Stomach (tissue), 9 donors: ENCODE data around the gene MYL9. TPM values are rescaled to one million over a fixed set of nuclear protein-coding genes. Genes with fewer than 3 reads are reported as not detected.
"Not testable (repeated sequence)": the region's sequence is repeated elsewhere in the genome, so short reads cannot be mapped to it uniquely, and the experiment has no call there.

Experiments used
- DNase-seq, 2 donors: peaks; one replicate each; pipeline versions ENCODE4 v3.0.0 to v3.0.0-alpha.2; 2013 to 2019
- H3K27ac ChIP-seq, 5 donors: fragments of 200-600 bp in 4 of 5; sonication (generic) in 4 of 5; one replicate each; pipeline ENCODE4 v1.5.1; 2013 to 2019; ENCODE audit warnings: mild to moderate bottlenecking in 1 of 5, moderate library complexity in 1 of 5
- H3K27me3 ChIP-seq, 3 donors: fragments of 200-600 bp; sonication (generic); one replicate each; pipeline ENCODE4 v1.5.1; 2017 to 2019; ENCODE audit warnings: mixed run types in 1 of 3
- H3K36me3 ChIP-seq, 4 donors: fragments of 200-600 bp; sonication (generic); 1 replicate in 3 of 4; 2 replicates in 1 of 4; pipeline ENCODE4 v1.5.1; 2016 to 2019
- H3K4me1 ChIP-seq, 4 donors: fragments of 200-600 bp; sonication (generic); one replicate each; pipeline ENCODE4 v1.5.1; 2016 to 2019
- H3K4me3 ChIP-seq, 4 donors: fragments of 200-600 bp; sonication (generic) in 3 of 4; one replicate each; pipeline ENCODE4 v1.5.1; 2016 to 2019; ENCODE audit warnings: mild to moderate bottlenecking in 1 of 4
- H3K9me3 ChIP-seq, 4 donors: fragments of 200-600 bp; sonication (generic); one replicate each; pipeline ENCODE4 v1.5.1; 2016 to 2019
- EP300 ChIP-seq: sonication (generic); formaldehyde crosslinking; IDR thresholded peaks from one replicate; pipeline ENCODE4 v1.6.1; 2017; ENCODE audit warnings: antibody characterized with exemption
- POLR2A ChIP-seq, 4 donors: fragments of 450-650 bp; IDR thresholded peaks; one replicate each; pipeline ENCODE4 v1.6.1; 2016; ENCODE audit warnings: antibody characterized with exemption in 4 of 4, control low read depth in 2 of 4, mild to moderate bottlenecking in 1 of 4, moderate library complexity in 1 of 4
- POLR2AphosphoS5 ChIP-seq, 3 donors: sonication (generic); formaldehyde crosslinking; IDR thresholded peaks; one replicate each; pipeline ENCODE4 v1.6.1; 2016; ENCODE audit warnings: antibody characterized with exemption in 3 of 3
- WGBS, 5 donors: extraction: QIAGEN DNeasy Blood & Tissue Kit in 3 of 5; methylation state at CpG; one replicate each; pipeline versions ENCODE4 v1.1.5 to v1.1.7; 2013 to 2018; 5-methylcytosine and 5-hydroxymethylcytosine counted together
- intact Hi-C: fragments of 100-400 bp; cut with DNase I; formaldehyde crosslinking; loops from one replicate; pipeline ENCODE4 v1.15.1; 2023; ENCODE audit warnings: low total_unique reads
- polyA plus RNA-seq, 3 donors: library from polyadenylated mRNA; stranded (reverse); fragments of 200-250 nt; gene quantifications; one replicate each; pipeline ENCODE4 v1.2.3, GENCODE V29; 2013
- total RNA-seq, 5 donors: library from RNA; depleted of rRNA; stranded (reverse); fragments of >200 nt; gene quantifications; one replicate each; pipeline versions ENCODE4 v1.1.0 to v1.2.3, GENCODE V29; 2014 to 2016
- TF ChIP-seq, protein P1 (sequence below), 7 experiments: fragments of 450-650 bp in 4 of 7; fragments of 200-600 bp in 3 of 7; sonication (generic) in 3 of 7; IDR thresholded peaks; one replicate each; pipeline ENCODE4 v1.5.1; 2016 to 2019; ENCODE audit warnings: antibody characterized with exemption in 7 of 7, control low read depth in 2 of 7, mild to moderate bottlenecking in 1 of 7
- donor health status: healthy with polysubstance abuse.
- donor health status: Bipolar disorder and iron deficiency.
- donor health status: healthy.

Gene MYL9
- total and polyA plus RNA-seq, 8 donors, result 33.0 to 941 (median 223) TPM

DNA sequence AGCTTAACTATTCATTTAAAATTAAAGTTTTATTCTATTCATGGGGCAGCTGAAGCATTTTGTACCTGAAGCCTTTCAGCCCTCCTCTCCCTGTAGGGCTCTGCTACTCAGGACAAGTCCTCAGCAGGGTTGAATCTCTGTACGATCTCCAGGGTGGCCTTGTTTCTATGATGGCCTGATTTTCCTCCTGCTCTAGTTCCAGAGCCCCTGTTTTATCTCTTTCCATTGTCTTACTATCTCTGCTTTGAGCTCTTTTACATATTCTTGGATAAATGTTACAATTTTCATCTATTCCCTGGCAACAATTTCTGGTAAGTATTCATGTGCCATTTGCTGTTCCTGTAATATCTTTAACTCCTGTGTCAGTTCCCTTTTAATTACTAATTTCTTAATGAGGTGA lies 19.8 kb upstream of the MYL9 start:
- Histone ChIP-seq H3K4me3 (no peak overlapping the region), H3K27ac (peak overlapping the region in 1 of 5 donors; percentile 18), H3K27me3 (no peaks in the 10 kb centered on the region), H3K9me3 (no peaks in the 10 kb centered on the region), H3K4me1 (peaks cover 0 to 10% (median 5%) of the 10 kb centered on the region in 4 donors), H3K36me3 (peaks cover 30 to 93% (median 87%) of the 10 kb centered on the region in 4 donors)
- intact Hi-C loops, result no loop called here
- WGBS, 5 donors, result 87 to 100% (median 91%) methylated on average over 1 of the region's 1 CpG
- no peak for TF ChIP-seq POLR2AphosphoS5 (IDR thresholded peaks at IDR 0.05)
- TF ChIP-seq EP300, result no peak
- TF ChIP-seq, protein P1, sequence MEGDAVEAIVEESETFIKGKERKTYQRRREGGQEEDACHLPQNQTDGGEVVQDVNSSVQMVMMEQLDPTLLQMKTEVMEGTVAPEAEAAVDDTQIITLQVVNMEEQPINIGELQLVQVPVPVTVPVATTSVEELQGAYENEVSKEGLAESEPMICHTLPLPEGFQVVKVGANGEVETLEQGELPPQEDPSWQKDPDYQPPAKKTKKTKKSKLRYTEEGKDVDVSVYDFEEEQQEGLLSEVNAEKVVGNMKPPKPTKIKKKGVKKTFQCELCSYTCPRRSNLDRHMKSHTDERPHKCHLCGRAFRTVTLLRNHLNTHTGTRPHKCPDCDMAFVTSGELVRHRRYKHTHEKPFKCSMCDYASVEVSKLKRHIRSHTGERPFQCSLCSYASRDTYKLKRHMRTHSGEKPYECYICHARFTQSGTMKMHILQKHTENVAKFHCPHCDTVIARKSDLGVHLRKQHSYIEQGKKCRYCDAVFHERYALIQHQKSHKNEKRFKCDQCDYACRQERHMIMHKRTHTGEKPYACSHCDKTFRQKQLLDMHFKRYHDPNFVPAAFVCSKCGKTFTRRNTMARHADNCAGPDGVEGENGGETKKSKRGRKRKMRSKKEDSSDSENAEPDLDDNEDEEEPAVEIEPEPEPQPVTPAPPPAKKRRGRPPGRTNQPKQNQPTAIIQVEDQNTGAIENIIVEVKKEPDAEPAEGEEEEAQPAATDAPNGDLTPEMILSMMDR (IDR thresholded peaks at IDR 0.05), result no peak
- TF ChIP-seq POLR2A (IDR thresholded peaks at IDR 0.05), result no peak
- DNase-seq, result no peak

DNA sequence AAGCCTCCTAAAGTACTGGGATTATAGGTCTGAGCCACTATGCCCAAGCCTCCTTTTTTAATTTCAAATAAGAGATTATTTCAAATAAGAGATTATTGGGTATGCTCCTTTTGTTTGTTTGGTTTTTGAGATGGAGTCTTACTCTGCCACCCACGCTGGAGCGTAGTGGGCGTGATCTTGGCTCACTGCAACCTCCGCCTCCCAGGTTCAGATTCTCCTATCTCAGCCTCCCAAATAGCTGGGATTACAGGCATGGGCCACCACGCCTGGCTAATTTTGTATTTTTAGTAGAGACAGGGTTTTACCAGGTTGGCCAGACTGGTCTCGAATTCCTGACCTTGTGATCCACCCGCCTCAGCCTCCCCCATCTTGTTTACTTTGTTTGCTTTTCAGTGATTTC lies 18.9 kb upstream of the MYL9 start:
- intact Hi-C loops, H3K27me3 ChIP-seq, H3K4me3 ChIP-seq, H3K27ac ChIP-seq, H3K9me3 ChIP-seq, DNase-seq: not testable (repeated sequence)
- Histone ChIP-seq H3K4me1 (peaks cover 0 to 17% (median 4%) of the 10 kb centered on the region in 4 donors), H3K36me3 (peaks cover 39 to 94% (median 90%) of the 10 kb centered on the region in 4 donors)
- WGBS, 5 donors, result 90 to 97% (median 93%) methylated on average over 7 of the region's 7 CpGs

DNA sequence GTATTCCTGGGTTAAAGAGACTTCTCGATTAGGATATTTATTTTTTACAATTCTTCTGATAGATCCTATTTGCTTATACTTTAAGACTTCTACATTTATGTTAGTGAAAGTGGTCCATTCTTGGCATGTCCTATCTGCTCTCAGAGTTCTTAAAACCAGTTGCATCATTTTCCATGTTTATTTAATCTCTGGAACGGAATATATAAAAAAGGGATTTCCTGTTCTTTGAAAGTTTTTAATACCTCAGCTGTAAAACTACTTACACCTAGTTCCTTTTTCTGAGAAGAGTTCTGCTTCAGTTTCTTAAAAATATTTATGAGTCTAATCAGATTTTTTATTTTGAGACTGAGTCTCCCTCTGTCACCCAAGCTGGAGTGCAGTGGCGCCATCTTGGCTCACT lies 18.0 kb upstream of the MYL9 start:
- intact Hi-C loops, result no loop called here
- no peak overlapping the region for H3K27ac ChIP-seq
- no peak for DNase-seq
- no peak overlapping the region for H3K4me3 ChIP-seq
- TF ChIP-seq POLR2AphosphoS5 (IDR thresholded peaks at IDR 0.05) (no peak), EP300 (no peak), POLR2A (IDR thresholded peaks at IDR 0.05) (no peak)
- TF ChIP-seq, protein P1 (IDR thresholded peaks at IDR 0.05), result no peak
- 70 to 84% (median 79%) methylated on average over 3 of the region's 3 CpGs for WGBS, 5 donors
- H3K4me1 ChIP-seq, result peaks cover 0 to 20% (median 4%) of the 10 kb centered on the region in 4 donors
- H3K36me3 ChIP-seq, result peaks cover 44 to 94% (median 93%) of the 10 kb centered on the region in 4 donors
- no peaks in the 10 kb centered on the region for H3K27me3 ChIP-seq
- no peaks in the 10 kb centered on the region for H3K9me3 ChIP-seq

DNA sequence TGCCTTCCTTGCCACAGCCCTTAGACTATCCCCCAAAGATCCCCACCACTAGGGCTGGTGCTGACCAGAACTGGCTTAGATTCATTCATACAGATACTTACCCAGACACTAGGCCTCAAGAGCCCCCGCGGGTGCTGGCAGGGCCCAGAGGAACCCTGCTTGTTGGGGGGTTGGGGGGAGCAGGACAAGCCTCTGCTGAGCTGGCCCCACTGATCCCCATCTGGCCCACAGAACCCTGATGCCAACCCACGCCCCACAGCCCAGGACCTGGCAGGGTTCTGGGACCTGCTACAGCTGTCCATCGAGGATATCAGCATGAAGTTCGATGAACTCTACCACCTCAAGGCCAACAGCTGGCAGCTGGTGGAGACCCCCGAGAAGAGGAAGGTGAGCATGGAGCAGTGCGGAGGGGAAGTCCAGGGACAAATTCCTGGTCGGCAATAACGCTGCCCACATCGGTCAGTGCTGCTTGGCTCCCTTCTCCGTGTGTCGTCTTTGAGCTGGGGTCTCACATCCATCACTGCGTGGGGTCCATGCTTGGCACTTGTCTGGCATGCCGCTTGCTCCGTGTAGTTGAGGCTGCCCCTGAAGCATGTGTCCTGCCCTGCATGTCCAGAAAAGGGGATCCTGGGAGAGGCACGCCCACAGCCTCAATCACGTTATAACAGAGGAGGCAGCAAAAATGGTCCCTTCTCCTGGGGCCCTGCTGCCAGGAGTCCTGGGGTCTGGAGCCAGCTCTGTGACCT lies 15.5 kb upstream of the MYL9 start:
- H3K27me3 ChIP-seq, result no peaks in the 10 kb centered on the region
- intact Hi-C loops, result no loop called here
- H3K36me3 ChIP-seq, result peaks cover 44 to 85% (median 79%) of the 10 kb centered on the region in 4 donors
- H3K9me3 ChIP-seq, result no peaks in the 10 kb centered on the region
- whole genome bisulfite sequencing, 5 donors, result 90 to 96% (median 95%) methylated on average over 10 to 17 of the region's 17 CpGs
- no peak for TF ChIP-seq EP300
- TF ChIP-seq, protein P1 (IDR thresholded peaks at IDR 0.05), result no peak
- TF ChIP-seq POLR2A (IDR thresholded peaks at IDR 0.05), result no peak
- TF ChIP-seq POLR2AphosphoS5 (IDR thresholded peaks at IDR 0.05), result no peak
- H3K27ac ChIP-seq, result peak overlapping the region in 3 of 5 donors; percentile 46 to 78 (median 73)
- H3K4me3 ChIP-seq, result no peak overlapping the region
- peaks cover 0 to 20% (median 3%) of the 10 kb centered on the region in 4 donors for H3K4me1 ChIP-seq
- DNase-seq, result no peak

DNA sequence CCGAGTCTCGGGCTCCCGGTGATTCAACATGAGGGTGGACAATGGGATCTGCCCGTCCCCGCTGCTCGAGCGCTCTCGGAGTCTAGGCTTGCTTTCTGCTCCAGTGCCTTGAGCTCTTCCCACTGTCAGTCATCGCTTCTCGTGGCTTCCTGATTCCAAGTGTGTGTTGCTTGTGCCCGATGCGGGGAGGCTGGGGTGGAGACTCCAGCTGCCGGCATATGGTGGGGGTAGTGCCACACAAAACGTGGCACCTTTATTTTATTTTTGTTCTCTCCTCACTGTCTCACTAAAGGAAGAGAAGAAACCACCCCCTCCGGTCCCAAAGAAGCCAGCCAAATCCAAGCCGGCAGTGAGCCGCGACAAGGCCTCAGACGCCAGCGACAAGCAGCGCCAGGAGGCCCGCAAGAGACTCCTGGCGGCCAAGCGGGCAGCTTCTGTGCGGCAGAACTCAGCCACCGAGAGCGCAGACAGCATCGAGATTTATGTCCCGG lies 14.8 kb upstream of the MYL9 start:
- intact Hi-C loops, result no loop called here
- no peak overlapping the region for H3K4me3 ChIP-seq
- no peak for DNase-seq
- H3K27ac ChIP-seq, result peak overlapping the region in 4 of 5 donors; percentile 20 to 78 (median 60)
- peaks cover 0 to 20% (median under 1%) of the 10 kb centered on the region in 4 donors for H3K4me1 ChIP-seq
- H3K9me3 ChIP-seq, result no peaks in the 10 kb centered on the region
- 92 to 95% (median 94%) methylated on average over 27 to 29 of the region's 29 CpGs for WGBS, 5 donors
- TF ChIP-seq EP300 (no peak), POLR2AphosphoS5 (IDR thresholded peaks at IDR 0.05) (no peak), POLR2A (IDR thresholded peaks at IDR 0.05) (no peak)
- TF ChIP-seq, protein P1 (IDR thresholded peaks at IDR 0.05), result no peak
- no peaks in the 10 kb centered on the region for H3K27me3 ChIP-seq
- H3K36me3 ChIP-seq, result peaks cover 42 to 78% (median 72%) of the 10 kb centered on the region in 4 donors
